ENCODE measurements around the gene GMCL2. TPM values are rescaled to one million over a fixed set of nuclear protein-coding genes. Genes with fewer than 3 reads are reported as not detected.

GMCL2 gene
- total RNA-seq, 1 experiment from 2014 or later: not detected

- DNase-seq (ENCODE audit: low read depth, low spot score): peak; percentile 74
- in situ Hi-C loops (cut with HindIII; ENCODE audit: low pct_unique_long_range_greater_than_20kb, low sequenced_read_pairs): no loop called here
These were observed 23.1 kb downstream of the GMCL2 start for GRCh38 chr5:178163772-178164735.

GRCh38 chr5:178162481-178162880, 24.7 kb downstream of the GMCL2 start:
- no peak for DNase-seq (ENCODE audit: low read depth, low spot score)
- in situ Hi-C loops (cut with HindIII; ENCODE audit: low pct_unique_long_range_greater_than_20kb, low sequenced_read_pairs): no loop called here

- DNase-seq (ENCODE audit: low read depth, low spot score): no peak
- in situ Hi-C loops (cut with HindIII; ENCODE audit: low pct_unique_long_range_greater_than_20kb, low sequenced_read_pairs): no loop called here
These were observed 27.0 kb downstream of the GMCL2 start for GRCh38 chr5:178160176-178160575.

GRCh38 chr5:178155065-178155464, 32.1 kb downstream of the GMCL2 start:
- in situ Hi-C loops (cut with HindIII; ENCODE audit: low pct_unique_long_range_greater_than_20kb, low sequenced_read_pairs): no loop called here
- no peak for DNase-seq (ENCODE audit: low read depth, low spot score)

GRCh38 chr5:178153530-178154340, 33.4 kb downstream of the GMCL2 start, which contains the start of gene NHP2:
Gene NHP2, minus strand, starts transcription at chr5:178153885. Its CDS starts 68 bp downstream, at chr5:178153817.
- in situ Hi-C loops (cut with HindIII; ENCODE audit: low pct_unique_long_range_greater_than_20kb, low sequenced_read_pairs): no loop called here
- peak; percentile 98 for DNase-seq (ENCODE audit: low read depth, low spot score)

- in situ Hi-C loops (cut with HindIII; ENCODE audit: low pct_unique_long_range_greater_than_20kb, low sequenced_read_pairs): no loop called here
- DNase-seq (ENCODE audit: low read depth, low spot score): no peak
These were observed 34.4 kb downstream of the GMCL2 start for GRCh38 chr5:178152491-178153444.

GRCh38 chr5:178150977-178151734, 36.0 kb downstream of the GMCL2 start:
- in situ Hi-C loops (cut with HindIII; ENCODE audit: low pct_unique_long_range_greater_than_20kb, low sequenced_read_pairs): no loop called here
- DNase-seq (ENCODE audit: low read depth, low spot score): no peak

GRCh38 chr5:178149199-178149932, 37.8 kb downstream of the GMCL2 start:
- in situ Hi-C loops (cut with HindIII; ENCODE audit: low pct_unique_long_range_greater_than_20kb, low sequenced_read_pairs): no loop called here
- no peak for DNase-seq (ENCODE audit: low read depth, low spot score)

- in situ Hi-C loops (cut with HindIII; ENCODE audit: low pct_unique_long_range_greater_than_20kb, low sequenced_read_pairs): no loop called here
- DNase-seq (ENCODE audit: low read depth, low spot score): no peak
These were observed 39.8 kb downstream of the GMCL2 start for GRCh38 chr5:178147406-178147805.

- in situ Hi-C loops (cut with HindIII; ENCODE audit: low pct_unique_long_range_greater_than_20kb, low sequenced_read_pairs): no loop called here
- peak; percentile 69 for DNase-seq (ENCODE audit: low read depth, low spot score)
These were observed 41.0 kb downstream of the GMCL2 start for GRCh38 chr5:178145965-178146820.

GRCh38 chr5:178143901-178144300, 43.3 kb downstream of the GMCL2 start:
- in situ Hi-C loops (cut with HindIII; ENCODE audit: low pct_unique_long_range_greater_than_20kb, low sequenced_read_pairs): no loop called here
- no peak for DNase-seq (ENCODE audit: low read depth, low spot score)

GRCh38 chr5:178143246-178143645, 43.9 kb downstream of the GMCL2 start:
- no peak for DNase-seq (ENCODE audit: low read depth, low spot score)
- in situ Hi-C loops (cut with HindIII; ENCODE audit: low pct_unique_long_range_greater_than_20kb, low sequenced_read_pairs): no loop called here

GRCh38 chr5:178142642-178143041, 44.5 kb downstream of the GMCL2 start:
- in situ Hi-C loops (cut with HindIII; ENCODE audit: low pct_unique_long_range_greater_than_20kb, low sequenced_read_pairs): no loop called here

GRCh38 chr5:178141550-178141949, 45.6 kb downstream of the GMCL2 start:
- no peak for DNase-seq (ENCODE audit: low read depth, low spot score)
- in situ Hi-C loops (cut with HindIII; ENCODE audit: low pct_unique_long_range_greater_than_20kb, low sequenced_read_pairs): no loop called here

More at GRCh38 chr5:178142642-178143041, 44.5 kb downstream of the GMCL2 start:
- DNase-seq (ENCODE audit: low read depth, low spot score): no peak

GRCh38 chr5:178137991-178138390, 49.2 kb downstream of the GMCL2 start:
- in situ Hi-C loops (cut with HindIII; ENCODE audit: low pct_unique_long_range_greater_than_20kb, low sequenced_read_pairs): no loop called here
- no peak for DNase-seq (ENCODE audit: low read depth, low spot score)
